HepG2 (cell line): ENCODE data around the gene ROMO1. TPM values are rescaled to one million over a fixed set of nuclear protein-coding genes. Genes with fewer than 3 reads are reported as not detected.

ENCODE experiments used
- ARNT ChIP-seq: fragments of 450-650 bp; IDR thresholded peaks from 2 replicates; pipeline ENCODE4 v1.6.1; 2017
- ATRX ChIP-seq: sonication (generic); formaldehyde crosslinking; IDR thresholded peaks from 2 replicates; pipeline ENCODE4 v1.4.0; 2020; ENCODE audit warnings: missing genetic modification reagents, borderline replicate concordance
- CBX2 ChIP-seq, 2 experiments: fragments of 200-600 bp in 1 of 2; sonication (generic); formaldehyde crosslinking in 1 of 2; IDR thresholded peaks; 2 replicates each; pipeline versions ENCODE4 v1.7.0 to v1.8.1; 2018 to 2022; ENCODE audit warnings: low read depth in 2 of 2, low read length in 1 of 2, mild to moderate bottlenecking in 1 of 2, missing genetic modification reagents in 1 of 2
- HDAC2 ChIP-seq: sonication (generic); formaldehyde crosslinking; IDR thresholded peaks from 2 replicates; pipeline ENCODE4 v1.4.0; 2020; ENCODE audit warnings: missing genetic modification reagents
- HNF4G ChIP-seq, 2 experiments: sonication (generic) in 1 of 2; formaldehyde crosslinking in 1 of 2; IDR thresholded peaks; 2 replicates each; pipeline versions ENCODE4 v1.4.0 to v1.6.1; 2011 to 2020; ENCODE audit warnings: borderline replicate concordance in 2 of 2, low read depth in 2 of 2, mild to moderate bottlenecking in 2 of 2, low read length in 1 of 2, missing genetic modification reagents in 1 of 2, moderate library complexity in 1 of 2
- HOXA5 ChIP-seq: sonication (generic); formaldehyde crosslinking; IDR thresholded peaks from 2 replicates; pipeline ENCODE4 v1.4.0; 2020; ENCODE audit warnings: missing genetic modification reagents
- MXI1 ChIP-seq: IDR thresholded peaks from 3 replicates; pipeline ENCODE4 v1.6.1; 2012; ENCODE audit warnings: low read depth, low read length, inconsistent platforms, borderline replicate concordance
- NFIC ChIP-seq: IDR thresholded peaks from 2 replicates; pipeline ENCODE4 v1.6.1; 2012; ENCODE audit warnings: mild to moderate bottlenecking, low read length, inconsistent platforms
- NFYB ChIP-seq: sonication (generic); formaldehyde crosslinking; IDR thresholded peaks from 2 replicates; pipeline ENCODE4 v1.4.0; 2020; ENCODE audit warnings: missing genetic modification reagents
- TARDBP ChIP-seq: sonication (generic); formaldehyde crosslinking; IDR thresholded peaks from 2 replicates; pipeline ENCODE4 v1.8.0; 2022; ENCODE audit warnings: mild to moderate bottlenecking, missing genetic modification reagents
- TOE1 ChIP-seq: sonication (generic); formaldehyde crosslinking; IDR thresholded peaks from 2 replicates; pipeline ENCODE4 v1.4.0; 2020; ENCODE audit warnings: mild to moderate bottlenecking, missing genetic modification reagents
- ZFP37 ChIP-seq: sonication (generic); formaldehyde crosslinking; IDR thresholded peaks from 2 replicates; pipeline ENCODE4 v1.4.0; 2020; ENCODE audit warnings: missing genetic modification reagents, borderline replicate concordance
- ZNF138 ChIP-seq: sonication (generic); formaldehyde crosslinking; IDR thresholded peaks from 2 replicates; pipeline ENCODE4 v1.5.0; 2020; ENCODE audit warnings: mild to moderate bottlenecking, low read depth, missing genetic modification reagents
- ZNF331 ChIP-seq: sonication (generic); formaldehyde crosslinking; IDR thresholded peaks from 2 replicates; pipeline ENCODE4 v1.4.0; 2020; ENCODE audit warnings: missing genetic modification reagents
- ZNF383 ChIP-seq: sonication (generic); formaldehyde crosslinking; IDR thresholded peaks from 2 replicates; pipeline ENCODE4 v1.4.0; 2020; ENCODE audit warnings: missing genetic modification reagents, mild to moderate bottlenecking, borderline replicate concordance
- ZNF589 ChIP-seq: sonication (generic); formaldehyde crosslinking; conservative IDR thresholded peaks from 2 replicates; pipeline ENCODE4 v1.8.0; 2022; ENCODE audit warnings: mild to moderate bottlenecking, moderate library complexity, missing genetic modification reagents
- ZNF879 ChIP-seq: sonication (generic); formaldehyde crosslinking; IDR thresholded peaks from 2 replicates; pipeline ENCODE4 v1.8.1; 2023; ENCODE audit warnings: missing genetic modification reagents
- polyA plus RNA-seq, 8 experiments: library from polyadenylated mRNA; depleted of rRNA in 3 of 8; stranded (reverse) in 7 of 8; unstranded in 1 of 8; fragments of >200 nt; fragmentation: Illumina TruSeq in 4 of 8; extraction: Trizol in 4 of 8; gene quantifications; 2 replicates each; pipeline versions ENCODE4 v1.2.1 to v1.2.3, GENCODE V29; 2011 to 2016; ENCODE audit warnings: low read depth in 4 of 8, missing spikeins in 1 of 8, mixed read lengths in 1 of 8; ENCODE audit not compliant: insufficient read depth in 1 of 8
- total RNA-seq, 5 experiments: library from RNA; depleted of rRNA; stranded (reverse); fragments of >200 nt; fragmentation: Illumina TruSeq; extraction: Trizol; gene quantifications; 2 replicates each; pipeline ENCODE4 v1.2.3, GENCODE V29; 2016; ENCODE audit warnings: low read depth in 1 of 5
- TF ChIP-seq, protein P1 (sequence below): sonication (generic); formaldehyde crosslinking; IDR thresholded peaks from 2 replicates; pipeline ENCODE4 v1.4.0; 2020; ENCODE audit warnings: mild to moderate bottlenecking, missing genetic modification reagents
- TF ChIP-seq, protein P2 (sequence below): sonication (generic); formaldehyde crosslinking; IDR thresholded peaks from 2 replicates; pipeline ENCODE4 v1.5.1; 2020; ENCODE audit warnings: missing genetic modification reagents, mild to moderate bottlenecking, borderline replicate concordance
- TF ChIP-seq, protein P3 (sequence below): sonication (generic); formaldehyde crosslinking; IDR thresholded peaks from 2 replicates; pipeline ENCODE4 v1.5.0; 2020; ENCODE audit warnings: missing genetic modification reagents
- TF ChIP-seq, protein P4 (sequence below): sonication (generic); formaldehyde crosslinking; IDR thresholded peaks from 2 replicates; pipeline ENCODE4 v1.5.0; 2020; ENCODE audit warnings: mild to moderate bottlenecking, missing genetic modification reagents
- TF ChIP-seq, protein P5 (sequence below), 2 experiments: fragments of 450-650 bp in 1 of 2; sonication (generic) in 1 of 2; formaldehyde crosslinking; IDR thresholded peaks; 2 replicates each; pipeline versions ENCODE4 v1.5.0 to v1.8.0; 2020 to 2022; ENCODE audit warnings: mild to moderate bottlenecking in 1 of 2, missing genetic modification reagents in 1 of 2

Gene ROMO1
- total and polyA plus RNA-seq, 2 of the 13 experiments (the other 11 are each of a cell fraction or from before 2014, with no cell fraction given) = 636 to 755 TPM

DNA sequence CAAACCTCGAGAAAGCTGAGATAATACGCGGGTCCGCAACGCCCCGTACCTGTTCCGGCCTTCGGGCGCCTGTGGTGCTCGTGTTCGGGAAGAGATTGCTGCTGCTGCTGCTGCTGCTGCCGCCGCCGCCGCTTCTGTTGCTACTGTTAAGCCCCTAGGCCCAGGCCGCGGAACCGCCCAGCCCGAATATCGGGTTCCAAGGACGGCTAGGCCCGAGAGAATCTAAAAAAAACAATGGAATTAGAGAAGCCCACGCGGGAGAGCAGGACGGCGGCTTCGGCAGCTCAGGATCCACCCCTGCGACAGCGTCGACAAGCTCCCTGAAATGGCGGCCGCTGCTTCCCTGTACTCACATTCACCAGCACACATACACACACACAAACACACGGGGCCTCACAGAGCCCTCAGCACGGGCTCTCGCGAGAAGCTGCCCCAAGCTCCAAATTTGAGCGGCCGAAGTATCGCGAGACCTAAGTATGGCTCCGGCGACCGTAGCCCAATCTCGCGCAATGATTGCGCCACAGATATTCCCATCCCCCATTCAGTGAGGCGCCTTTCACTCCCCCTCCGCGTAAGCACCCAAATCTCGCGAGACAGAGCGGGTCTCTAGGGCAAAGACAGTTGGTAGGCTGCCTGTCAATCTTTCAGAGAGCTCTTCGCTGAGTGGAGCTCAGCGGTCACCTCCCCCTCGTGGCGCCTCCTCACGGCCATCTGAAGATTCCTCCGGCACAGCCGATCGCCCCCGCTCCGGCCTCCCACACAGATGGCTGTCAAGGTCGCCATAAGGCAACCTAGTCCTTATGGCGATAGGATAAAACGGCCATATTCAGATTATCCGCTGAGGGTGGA is 42.9 kb downstream of the ROMO1 start, which contains the start of gene RBM39 (continued):
- TF ChIP-seq, protein P1, sequence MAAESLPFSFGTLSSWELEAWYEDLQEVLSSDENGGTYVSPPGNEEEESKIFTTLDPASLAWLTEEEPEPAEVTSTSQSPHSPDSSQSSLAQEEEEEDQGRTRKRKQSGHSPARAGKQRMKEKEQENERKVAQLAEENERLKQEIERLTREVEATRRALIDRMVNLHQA (CRISPR knock-in tag) = peak; percentile 90
- TF ChIP-seq TARDBP (CRISPR knock-in tag) = peak; percentile 100
- TF ChIP-seq ZNF879 (CRISPR knock-in tag) = peak; percentile 86; the same call in 1 of the 2 replicates
- peak; percentile 76; the same call in 1 of the 2 replicates for TF ChIP-seq HNF4G (IDR thresholded peaks at IDR 0.05; ENCODE audit: borderline replicate concordance, low read depth, low read length)
- peak; percentile 68; the same call in 1 of the 2 replicates for TF ChIP-seq HNF4G (CRISPR knock-in tag; IDR thresholded peaks at IDR 0.05; ENCODE audit: borderline replicate concordance, low read depth)
- peak; percentile 99 for TF ChIP-seq HOXA5
- TF ChIP-seq ZFP37 (CRISPR knock-in tag) = peak; percentile 97
- peak; percentile 99 for TF ChIP-seq TOE1 (CRISPR knock-in tag)
- peak; percentile 52; the same call in 1 of the 2 replicates for TF ChIP-seq ZNF383 (CRISPR knock-in tag)
- peak; percentile 99 for TF ChIP-seq MXI1
- TF ChIP-seq, protein P2, sequence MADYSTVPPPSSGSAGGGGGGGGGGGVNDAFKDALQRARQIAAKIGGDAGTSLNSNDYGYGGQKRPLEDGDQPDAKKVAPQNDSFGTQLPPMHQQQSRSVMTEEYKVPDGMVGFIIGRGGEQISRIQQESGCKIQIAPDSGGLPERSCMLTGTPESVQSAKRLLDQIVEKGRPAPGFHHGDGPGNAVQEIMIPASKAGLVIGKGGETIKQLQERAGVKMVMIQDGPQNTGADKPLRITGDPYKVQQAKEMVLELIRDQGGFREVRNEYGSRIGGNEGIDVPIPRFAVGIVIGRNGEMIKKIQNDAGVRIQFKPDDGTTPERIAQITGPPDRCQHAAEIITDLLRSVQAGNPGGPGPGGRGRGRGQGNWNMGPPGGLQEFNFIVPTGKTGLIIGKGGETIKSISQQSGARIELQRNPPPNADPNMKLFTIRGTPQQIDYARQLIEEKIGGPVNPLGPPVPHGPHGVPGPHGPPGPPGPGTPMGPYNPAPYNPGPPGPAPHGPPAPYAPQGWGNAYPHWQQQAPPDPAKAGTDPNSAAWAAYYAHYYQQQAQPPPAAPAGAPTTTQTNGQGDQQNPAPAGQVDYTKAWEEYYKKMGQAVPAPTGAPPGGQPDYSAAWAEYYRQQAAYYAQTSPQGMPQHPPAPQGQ (CRISPR knock-in tag) = peak; percentile 20; the same call in 1 of the 2 replicates
- TF ChIP-seq CBX2 (IDR thresholded peaks at IDR 0.05; ENCODE audit: low read depth, low read length) = no peak
- TF ChIP-seq CBX2 (CRISPR knock-in tag; IDR thresholded peaks at IDR 0.05; ENCODE audit: low read depth) = no peak; the same call in 1 of the 2 replicates
- TF ChIP-seq, protein P3, sequence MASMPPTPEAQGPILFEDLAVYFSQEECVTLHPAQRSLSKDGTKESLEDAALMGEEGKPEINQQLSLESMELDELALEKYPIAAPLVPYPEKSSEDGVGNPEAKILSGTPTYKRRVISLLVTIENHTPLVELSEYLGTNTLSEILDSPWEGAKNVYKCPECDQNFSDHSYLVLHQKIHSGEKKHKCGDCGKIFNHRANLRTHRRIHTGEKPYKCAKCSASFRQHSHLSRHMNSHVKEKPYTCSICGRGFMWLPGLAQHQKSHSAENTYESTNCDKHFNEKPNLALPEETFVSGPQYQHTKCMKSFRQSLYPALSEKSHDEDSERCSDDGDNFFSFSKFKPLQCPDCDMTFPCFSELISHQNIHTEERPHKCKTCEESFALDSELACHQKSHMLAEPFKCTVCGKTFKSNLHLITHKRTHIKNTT (CRISPR knock-in tag) = peak; percentile 91; the same call in 1 of the 2 replicates
- TF ChIP-seq ZNF589 = peak; percentile 98
- peak; percentile 97 for TF ChIP-seq ZNF331 (CRISPR knock-in tag)
- peak; percentile 49; the same call in 1 of the 2 replicates for TF ChIP-seq NFIC
- TF ChIP-seq ATRX (CRISPR knock-in tag) = peak; percentile 92; the same call in 1 of the 2 replicates
- TF ChIP-seq HDAC2 = peak; percentile 94
- TF ChIP-seq ARNT = no peak
- TF ChIP-seq, protein P4, sequence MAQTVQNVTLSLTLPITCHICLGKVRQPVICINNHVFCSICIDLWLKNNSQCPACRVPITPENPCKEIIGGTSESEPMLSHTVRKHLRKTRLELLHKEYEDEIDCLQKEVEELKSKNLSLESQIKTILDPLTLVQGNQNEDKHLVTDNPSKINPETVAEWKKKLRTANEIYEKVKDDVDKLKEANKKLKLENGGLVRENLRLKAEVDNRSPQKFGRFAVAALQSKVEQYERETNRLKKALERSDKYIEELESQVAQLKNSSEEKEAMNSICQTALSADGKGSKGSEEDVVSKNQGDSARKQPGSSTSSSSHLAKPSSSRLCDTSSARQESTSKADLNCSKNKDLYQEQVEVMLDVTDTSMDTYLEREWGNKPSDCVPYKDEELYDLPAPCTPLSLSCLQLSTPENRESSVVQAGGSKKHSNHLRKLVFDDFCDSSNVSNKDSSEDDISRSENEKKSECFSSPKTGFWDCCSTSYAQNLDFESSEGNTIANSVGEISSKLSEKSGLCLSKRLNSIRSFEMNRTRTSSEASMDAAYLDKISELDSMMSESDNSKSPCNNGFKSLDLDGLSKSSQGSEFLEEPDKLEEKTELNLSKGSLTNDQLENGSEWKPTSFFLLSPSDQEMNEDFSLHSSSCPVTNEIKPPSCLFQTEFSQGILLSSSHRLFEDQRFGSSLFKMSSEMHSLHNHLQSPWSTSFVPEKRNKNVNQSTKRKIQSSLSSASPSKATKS (CRISPR knock-in tag) = peak; percentile 93; the same call in 1 of the 2 replicates
- TF ChIP-seq NFYB (CRISPR knock-in tag) = peak; percentile 98
- TF ChIP-seq ZNF138 (CRISPR knock-in tag) = peak; percentile 99
- TF ChIP-seq, protein P5, sequence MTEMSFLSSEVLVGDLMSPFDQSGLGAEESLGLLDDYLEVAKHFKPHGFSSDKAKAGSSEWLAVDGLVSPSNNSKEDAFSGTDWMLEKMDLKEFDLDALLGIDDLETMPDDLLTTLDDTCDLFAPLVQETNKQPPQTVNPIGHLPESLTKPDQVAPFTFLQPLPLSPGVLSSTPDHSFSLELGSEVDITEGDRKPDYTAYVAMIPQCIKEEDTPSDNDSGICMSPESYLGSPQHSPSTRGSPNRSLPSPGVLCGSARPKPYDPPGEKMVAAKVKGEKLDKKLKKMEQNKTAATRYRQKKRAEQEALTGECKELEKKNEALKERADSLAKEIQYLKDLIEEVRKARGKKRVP (CRISPR knock-in tag; IDR thresholded peaks at IDR 0.05) = peak; percentile 2 to 99; a peak in 2 of 4 replicates
